Astrocyte (in vitro differentiated cells and primary cell): ENCODE measurements around the gene KRT4. TPM values are rescaled to one million over a fixed set of nuclear protein-coding genes. Genes with fewer than 3 reads are reported as not detected.

Experiments
- DNase-seq: peaks from one replicate; pipeline ENCODE4 v3.0.0-alpha.2; 2010; ENCODE audit warnings: low read depth
- FAIRE-seq: peaks from 2 replicates; lab custom pipeline; 2011; peaks lifted over from hg19 to GRCh38; lab: Jason Lieb, UNC
- H2AFZ ChIP-seq: 2 replicates; pipeline ENCODE4 v1.6.0; 2012; ENCODE audit warnings: low read depth, low read length, inconsistent platforms
- H3K27ac ChIP-seq: 2 replicates; pipeline ENCODE4 v1.5.1; 2011; ENCODE audit warnings: low read depth, low read length, inconsistent platforms
- H3K27me3 ChIP-seq: 2 replicates; pipeline ENCODE4 v1.6.0; 2011; ENCODE audit warnings: low read length, inconsistent platforms; ENCODE audit not compliant: insufficient read depth
- H3K36me3 ChIP-seq: 2 replicates; pipeline ENCODE4 v1.5.1; 2011; ENCODE audit warnings: low read length, inconsistent platforms; ENCODE audit not compliant: insufficient read depth
- H3K4me1 ChIP-seq: 2 replicates; pipeline ENCODE4 v1.5.1; 2011; ENCODE audit warnings: low read length, inconsistent platforms; ENCODE audit not compliant: insufficient read depth
- H3K4me2 ChIP-seq: 2 replicates; pipeline ENCODE4 v1.6.0; 2012; ENCODE audit warnings: low read length, inconsistent platforms
- H3K4me3 ChIP-seq: 2 replicates; pipeline ENCODE4 v1.5.1; 2011; ENCODE audit warnings: low read depth, mild to moderate bottlenecking, low read length, inconsistent platforms; ENCODE audit not compliant: insufficient read depth
- H3K79me2 ChIP-seq: 2 replicates; pipeline ENCODE4 v1.6.0; 2012; ENCODE audit warnings: mild to moderate bottlenecking, low read length, inconsistent platforms; ENCODE audit not compliant: insufficient read depth
- H3K9ac ChIP-seq: 2 replicates; pipeline ENCODE4 v1.6.0; 2012; ENCODE audit warnings: mild to moderate bottlenecking, low read length, inconsistent platforms
- H3K9me3 ChIP-seq: 2 replicates; pipeline ENCODE4 v1.5.1; 2012; ENCODE audit warnings: low read depth, mild to moderate bottlenecking, low read length, inconsistent platforms; ENCODE audit not compliant: insufficient read depth
- H4K20me1 ChIP-seq: 2 replicates; pipeline ENCODE4 v1.6.0; 2012; ENCODE audit warnings: low read length, inconsistent platforms; ENCODE audit not compliant: insufficient read depth
- H3K27ac Mint-ChIP-seq: one replicate; pipeline ENCODE4 v1.8.0; 2021; ENCODE audit warnings: mild to moderate bottlenecking, mixed read lengths; ENCODE audit not compliant: unreplicated experiment
- H3K27me3 Mint-ChIP-seq: one replicate; pipeline ENCODE4 v1.8.0; 2021; ENCODE audit warnings: low read depth, mixed read lengths; ENCODE audit not compliant: unreplicated experiment
- H3K36me3 Mint-ChIP-seq: one replicate; pipeline ENCODE4 v1.8.0; 2021; ENCODE audit warnings: low read depth, mixed read lengths; ENCODE audit not compliant: unreplicated experiment
- H3K4me1 Mint-ChIP-seq: one replicate; pipeline ENCODE4 v1.8.0; 2021; ENCODE audit warnings: low read depth, mixed read lengths; ENCODE audit not compliant: unreplicated experiment
- H3K4me3 Mint-ChIP-seq: one replicate; pipeline ENCODE4 v1.8.0; 2021; ENCODE audit warnings: mild to moderate bottlenecking, moderate library complexity, mixed read lengths; ENCODE audit not compliant: unreplicated experiment
- H3K9me3 Mint-ChIP-seq: one replicate; pipeline ENCODE4 v1.8.0; 2021; ENCODE audit warnings: mild to moderate bottlenecking, mixed read lengths; ENCODE audit not compliant: unreplicated experiment
- EZH2 ChIP-seq: IDR thresholded peaks from 2 replicates; pipeline ENCODE4 v1.6.1; 2012; ENCODE audit warnings: mild to moderate bottlenecking, low read length, inconsistent platforms; ENCODE audit not compliant: insufficient read depth
- total RNA-seq: library from RNA; stranded (reverse); gene quantifications from 2 replicates; pipeline ENCODE4 v1.2.1, GENCODE V29; 2021
- TF ChIP-seq, protein P1 (sequence below): IDR thresholded peaks from 2 replicates; pipeline ENCODE4 v1.5.1; 2011; ENCODE audit warnings: low read depth, mild to moderate bottlenecking, inconsistent platforms, low read length, moderate library complexity; ENCODE audit not compliant: insufficient read depth

The KRT4 gene
- total RNA-seq, 1 donor from 2014 or later: not detected

DNA sequence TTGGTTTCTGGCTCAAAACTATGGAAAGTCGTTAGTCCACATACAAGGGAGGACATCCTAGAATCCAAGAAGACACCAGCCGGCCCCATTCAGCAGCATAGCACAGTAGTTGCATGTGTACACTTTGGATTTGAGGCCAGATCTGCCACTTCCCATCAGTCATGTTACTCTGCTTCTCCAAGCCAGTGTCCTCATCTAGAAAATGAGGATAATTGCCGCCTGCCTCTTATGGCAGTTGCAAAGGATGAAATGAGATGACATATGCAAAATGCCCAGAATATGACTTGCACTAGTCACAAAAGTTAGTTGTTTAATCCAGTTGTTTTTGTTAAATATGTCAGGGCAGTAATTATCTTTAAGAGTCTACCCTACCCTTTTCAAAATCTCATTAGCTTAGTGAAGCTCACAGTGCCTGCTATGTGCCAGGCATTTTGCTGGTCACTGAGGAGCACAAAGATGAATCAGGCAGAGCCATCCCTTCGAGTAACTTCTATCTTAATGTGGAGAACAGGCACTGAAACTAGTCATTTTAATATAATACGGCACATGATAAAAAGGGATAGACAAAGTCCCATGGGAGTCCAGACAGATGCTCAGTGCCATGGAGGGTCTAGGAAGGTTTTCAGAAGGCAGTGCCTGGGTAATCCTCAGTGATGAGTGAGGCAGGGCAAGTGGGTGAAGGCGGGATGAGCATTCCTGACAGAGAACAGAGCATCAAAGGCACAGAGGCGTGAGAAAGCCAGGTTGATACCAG is 30.2 kb downstream of the KRT4 start:
- Histone ChIP-seq H3K4me3 (no peak overlapping the region), H3K9ac (no peak overlapping the region), H3K9me3 (no peaks in the 10 kb centered on the region), H3K4me1 (no peaks in the 10 kb centered on the region), H3K36me3 (no peaks in the 10 kb centered on the region), H3K27ac (no peak overlapping the region), H3K27me3 (peaks cover 52% of the 10 kb centered on the region), H2AFZ (no peak overlapping the region), H4K20me1 (no peaks in the 10 kb centered on the region), H3K79me2 (no peaks in the 10 kb centered on the region), H3K4me2 (no peak overlapping the region)
- Mint-ChIP-seq H3K36me3 (peaks cover 2% of the 10 kb centered on the region), H3K27me3 (peaks cover 66% of the 10 kb centered on the region), H3K4me3 (no peak overlapping the region), H3K9me3 (peaks cover 7% of the 10 kb centered on the region), H3K4me1 (no peaks in the 10 kb centered on the region), H3K27ac (no peak overlapping the region)
- FAIRE-seq (no peak), DNase-seq (no peak)
- TF ChIP-seq EZH2: no peak
- TF ChIP-seq, protein P1, sequence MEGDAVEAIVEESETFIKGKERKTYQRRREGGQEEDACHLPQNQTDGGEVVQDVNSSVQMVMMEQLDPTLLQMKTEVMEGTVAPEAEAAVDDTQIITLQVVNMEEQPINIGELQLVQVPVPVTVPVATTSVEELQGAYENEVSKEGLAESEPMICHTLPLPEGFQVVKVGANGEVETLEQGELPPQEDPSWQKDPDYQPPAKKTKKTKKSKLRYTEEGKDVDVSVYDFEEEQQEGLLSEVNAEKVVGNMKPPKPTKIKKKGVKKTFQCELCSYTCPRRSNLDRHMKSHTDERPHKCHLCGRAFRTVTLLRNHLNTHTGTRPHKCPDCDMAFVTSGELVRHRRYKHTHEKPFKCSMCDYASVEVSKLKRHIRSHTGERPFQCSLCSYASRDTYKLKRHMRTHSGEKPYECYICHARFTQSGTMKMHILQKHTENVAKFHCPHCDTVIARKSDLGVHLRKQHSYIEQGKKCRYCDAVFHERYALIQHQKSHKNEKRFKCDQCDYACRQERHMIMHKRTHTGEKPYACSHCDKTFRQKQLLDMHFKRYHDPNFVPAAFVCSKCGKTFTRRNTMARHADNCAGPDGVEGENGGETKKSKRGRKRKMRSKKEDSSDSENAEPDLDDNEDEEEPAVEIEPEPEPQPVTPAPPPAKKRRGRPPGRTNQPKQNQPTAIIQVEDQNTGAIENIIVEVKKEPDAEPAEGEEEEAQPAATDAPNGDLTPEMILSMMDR: no peak

DNA sequence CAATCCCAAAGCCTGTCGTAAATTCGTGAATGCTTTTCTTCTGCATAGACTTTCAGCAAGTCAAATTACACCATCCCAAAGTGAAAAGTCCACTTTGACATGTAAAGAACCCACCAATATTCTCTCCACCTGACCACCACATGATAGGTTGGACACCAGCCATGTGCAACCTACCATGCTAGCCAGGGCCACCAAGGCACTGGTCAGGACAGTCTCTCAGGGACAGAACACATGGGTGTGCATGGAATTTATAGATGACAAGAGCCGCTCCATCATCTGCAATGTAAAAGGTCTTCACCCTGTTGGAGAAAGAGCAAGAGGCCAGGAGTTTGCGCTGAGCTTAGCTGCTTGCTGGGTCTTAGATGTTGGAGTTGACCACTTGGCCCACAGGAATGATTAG is 31.4 kb downstream of the KRT4 start:
- Mint-ChIP-seq H3K27ac (no peak overlapping the region), H3K36me3 (peaks cover 2% of the 10 kb centered on the region), H3K9me3 (peaks cover 7% of the 10 kb centered on the region), H3K4me3 (no peak overlapping the region), H3K4me1 (no peaks in the 10 kb centered on the region), H3K27me3 (peaks cover 67% of the 10 kb centered on the region)
- no peak for DNase-seq
- FAIRE-seq: no peak
- no peaks in the 10 kb centered on the region for H3K36me3 ChIP-seq
- TF ChIP-seq, protein P1: no peak
- no peak for TF ChIP-seq EZH2
- H3K9me3 ChIP-seq: no peaks in the 10 kb centered on the region
- no peaks in the 10 kb centered on the region for H3K79me2 ChIP-seq
- H2AFZ ChIP-seq: no peak overlapping the region
- no peaks in the 10 kb centered on the region for H4K20me1 ChIP-seq
- peaks cover 48% of the 10 kb centered on the region for H3K27me3 ChIP-seq
- H3K4me3 ChIP-seq: no peak overlapping the region
- H3K4me2 ChIP-seq: no peak overlapping the region
- no peak overlapping the region for H3K9ac ChIP-seq
- H3K27ac ChIP-seq: no peak overlapping the region
- no peaks in the 10 kb centered on the region for H3K4me1 ChIP-seq
